Neutrophil (primary cell): ENCODE results near the gene HIVEP3.

Source experiments
- H3K27ac ChIP-seq: fragments of 200-600 bp; sonication (generic); 2 replicates; pipeline ENCODE4 v1.5.1; 2016; ENCODE audit warnings: mild to moderate bottlenecking, moderate library complexity
- H3K27me3 ChIP-seq: fragments of 200-600 bp; sonication (generic); 2 replicates; pipeline ENCODE4 v1.6.0; 2016; ENCODE audit warnings: mild to moderate bottlenecking
- H3K36me3 ChIP-seq: fragments of 200-600 bp; sonication (generic); 2 replicates; pipeline ENCODE4 v1.5.1; 2017
- H3K4me1 ChIP-seq, 2 experiments: fragments of 200-600 bp in 1 of 2; sonication (generic) in 1 of 2; 1 replicate in 1 of 2; 2 replicates in 1 of 2; pipeline versions ENCODE4 v1.5.1 to v1.6.1; 2013 to 2016; ENCODE audit warnings: low read depth in 1 of 2, low read length in 1 of 2, mild to moderate bottlenecking in 1 of 2, moderate library complexity in 1 of 2; ENCODE audit not compliant: control insufficient read depth in 1 of 2, insufficient read depth in 1 of 2
- H3K4me3 ChIP-seq, 2 experiments: fragments of 200-600 bp in 1 of 2; sonication (generic) in 1 of 2; 1 replicate in 1 of 2; 2 replicates in 1 of 2; pipeline ENCODE4 v1.5.1; 2013 to 2016; ENCODE audit warnings: low read depth in 1 of 2, low read length in 1 of 2, mild to moderate bottlenecking in 1 of 2, moderate library complexity in 1 of 2
- H3K9me3 ChIP-seq: fragments of 200-600 bp; sonication (generic); 2 replicates; pipeline ENCODE4 v1.5.1; 2016
- TF ChIP-seq, protein P1 (sequence below): fragments of 200-600 bp; sonication (generic); IDR thresholded peaks from 2 replicates; pipeline ENCODE4 v1.5.1; 2016; ENCODE audit warnings: antibody characterized with exemption

Gene HIVEP3

DNA sequence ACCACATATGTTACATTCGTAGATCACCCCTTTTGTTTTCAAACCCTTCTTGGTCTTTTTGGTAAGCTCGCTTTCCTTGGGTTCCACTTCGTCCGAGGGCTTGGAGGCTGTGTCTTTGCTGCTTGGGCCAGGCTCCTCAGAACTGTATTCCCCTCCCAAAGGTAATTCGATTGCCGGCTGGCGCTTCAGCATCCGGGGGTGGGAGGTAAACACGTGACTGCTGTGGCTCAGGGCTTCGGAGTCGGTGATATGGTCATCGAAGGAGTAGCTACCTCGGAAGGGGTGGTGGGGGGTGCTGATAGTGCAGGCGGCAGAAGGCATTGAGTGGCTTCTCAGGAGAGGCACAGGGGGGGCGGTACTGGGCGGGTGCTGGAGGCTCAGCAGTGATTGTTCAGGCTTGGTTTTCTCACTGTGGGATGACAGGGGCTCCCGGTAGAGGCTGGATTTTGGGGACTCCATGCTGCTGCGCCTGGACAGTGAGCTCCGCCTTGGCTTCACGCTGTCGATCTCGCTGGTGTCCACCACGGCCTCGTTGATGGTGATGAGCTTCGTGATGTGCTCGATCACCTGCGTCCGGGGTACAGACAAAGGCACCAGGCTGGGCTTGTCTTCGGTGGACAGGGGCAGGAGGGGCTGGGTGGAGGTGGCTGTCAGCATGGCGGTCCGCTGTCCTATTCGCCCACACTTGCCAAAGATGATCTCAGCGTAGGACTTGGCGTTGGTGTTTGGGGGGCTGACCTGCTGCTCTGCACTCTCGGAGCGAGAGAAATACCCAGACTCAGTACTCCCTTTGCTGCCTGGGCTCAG is 335.7 kb downstream of the HIVEP3 start:
- H3K36me3 ChIP-seq = no peaks in the 10 kb centered on the region
- TF ChIP-seq, protein P1, sequence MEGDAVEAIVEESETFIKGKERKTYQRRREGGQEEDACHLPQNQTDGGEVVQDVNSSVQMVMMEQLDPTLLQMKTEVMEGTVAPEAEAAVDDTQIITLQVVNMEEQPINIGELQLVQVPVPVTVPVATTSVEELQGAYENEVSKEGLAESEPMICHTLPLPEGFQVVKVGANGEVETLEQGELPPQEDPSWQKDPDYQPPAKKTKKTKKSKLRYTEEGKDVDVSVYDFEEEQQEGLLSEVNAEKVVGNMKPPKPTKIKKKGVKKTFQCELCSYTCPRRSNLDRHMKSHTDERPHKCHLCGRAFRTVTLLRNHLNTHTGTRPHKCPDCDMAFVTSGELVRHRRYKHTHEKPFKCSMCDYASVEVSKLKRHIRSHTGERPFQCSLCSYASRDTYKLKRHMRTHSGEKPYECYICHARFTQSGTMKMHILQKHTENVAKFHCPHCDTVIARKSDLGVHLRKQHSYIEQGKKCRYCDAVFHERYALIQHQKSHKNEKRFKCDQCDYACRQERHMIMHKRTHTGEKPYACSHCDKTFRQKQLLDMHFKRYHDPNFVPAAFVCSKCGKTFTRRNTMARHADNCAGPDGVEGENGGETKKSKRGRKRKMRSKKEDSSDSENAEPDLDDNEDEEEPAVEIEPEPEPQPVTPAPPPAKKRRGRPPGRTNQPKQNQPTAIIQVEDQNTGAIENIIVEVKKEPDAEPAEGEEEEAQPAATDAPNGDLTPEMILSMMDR = no peak
- no peaks in the 10 kb centered on the region for H3K27me3 ChIP-seq
- H3K4me3 ChIP-seq = no peak overlapping the region
- no peak overlapping the region for H3K27ac ChIP-seq
- peaks cover 8% of the 10 kb centered on the region in 2 experiments for H3K4me1 ChIP-seq
- H3K9me3 ChIP-seq = no peaks in the 10 kb centered on the region

DNA sequence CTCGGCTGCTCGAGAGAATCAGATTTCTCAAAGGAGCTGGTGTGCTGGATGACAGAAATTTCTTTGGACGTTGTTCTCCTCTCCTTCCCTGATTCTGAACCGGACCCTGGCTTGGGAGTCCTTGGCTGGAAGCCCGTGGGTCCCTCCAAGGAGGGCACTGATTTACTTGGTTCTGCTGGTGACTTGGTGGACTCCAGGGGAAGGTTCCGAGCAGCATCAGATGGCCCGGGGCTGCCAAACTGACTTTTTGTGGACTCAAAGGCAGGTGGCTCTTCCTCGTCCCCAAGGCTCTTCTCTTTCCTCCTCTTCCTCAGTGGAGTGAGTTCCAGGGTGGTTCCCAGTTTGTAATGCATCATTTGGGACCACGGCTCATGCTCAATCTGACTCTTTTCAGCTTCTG is 336.4 kb downstream of the HIVEP3 start:
- TF ChIP-seq, protein P1 = no peak
- H3K4me1 ChIP-seq = peaks cover 8% of the 10 kb centered on the region in 2 experiments
- H3K27ac ChIP-seq = no peak overlapping the region
- no peaks in the 10 kb centered on the region for H3K9me3 ChIP-seq
- no peak overlapping the region for H3K4me3 ChIP-seq
- H3K36me3 ChIP-seq = no peaks in the 10 kb centered on the region
- no peaks in the 10 kb centered on the region for H3K27me3 ChIP-seq

DNA sequence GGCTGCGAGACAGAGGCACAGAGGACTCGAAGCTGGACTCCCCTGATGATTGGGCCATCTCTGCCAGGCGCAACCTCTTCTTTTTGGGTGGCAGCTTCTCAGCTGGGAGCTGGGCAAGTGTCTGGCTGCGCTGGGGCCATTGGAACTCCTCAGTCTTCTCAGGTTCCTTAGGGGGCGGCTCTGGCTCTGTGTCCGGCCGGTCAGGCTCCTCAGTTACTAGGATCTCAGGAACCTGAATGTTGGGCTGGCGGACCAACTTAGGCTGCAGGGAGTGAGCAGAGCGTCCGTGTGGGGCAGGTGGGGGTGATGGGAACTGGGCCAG is 336.8 kb downstream of the HIVEP3 start:
- Histone ChIP-seq H3K4me3 (no peak overlapping the region), H3K27me3 (no peaks in the 10 kb centered on the region), H3K27ac (no peak overlapping the region), H3K4me1 (peaks cover 8% of the 10 kb centered on the region in 2 experiments), H3K9me3 (no peaks in the 10 kb centered on the region), H3K36me3 (no peaks in the 10 kb centered on the region)
- TF ChIP-seq, protein P1 = no peak

DNA sequence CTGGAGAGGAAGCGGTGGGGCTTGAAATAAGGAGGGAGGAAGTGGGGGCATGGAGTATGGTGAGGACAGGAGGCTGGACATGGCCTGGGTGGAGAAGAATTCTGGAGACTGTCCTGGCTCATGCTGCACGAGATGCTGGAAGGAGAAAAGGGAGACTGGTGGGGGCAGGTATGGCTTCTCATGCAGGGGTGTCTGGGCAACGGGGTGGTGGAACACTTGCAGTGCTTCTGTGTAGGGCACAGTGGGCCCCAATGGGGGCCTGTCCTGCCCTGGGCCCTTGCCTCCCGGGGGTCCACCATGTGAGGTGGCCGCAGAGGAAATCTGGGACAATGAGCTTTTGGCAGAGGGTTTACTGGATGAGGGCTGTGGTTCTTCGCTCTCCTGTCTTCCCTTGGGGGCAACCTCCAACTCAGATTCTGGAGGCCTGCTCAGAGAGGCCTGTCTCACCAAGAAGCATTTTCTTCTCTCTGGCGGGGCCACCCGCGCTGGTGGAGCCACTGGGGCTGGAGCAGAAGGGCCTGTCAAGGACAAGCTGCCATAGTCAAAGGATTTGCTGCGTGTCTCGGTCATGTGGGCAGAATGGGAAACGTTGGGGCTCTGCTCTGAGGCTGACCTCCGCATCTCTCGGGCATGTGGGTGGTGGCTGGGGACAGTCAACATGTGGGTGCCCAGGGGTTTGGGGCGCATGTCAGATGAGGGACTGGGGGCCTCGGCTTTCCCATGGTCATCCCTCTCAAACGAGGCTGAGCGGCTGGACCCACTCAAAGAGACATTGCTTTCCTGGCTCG is 337.3 kb downstream of the HIVEP3 start:
- Histone ChIP-seq H3K4me1 (peaks cover 8% of the 10 kb centered on the region in 2 experiments), H3K27ac (no peak overlapping the region), H3K36me3 (no peaks in the 10 kb centered on the region), H3K9me3 (no peaks in the 10 kb centered on the region), H3K27me3 (no peaks in the 10 kb centered on the region), H3K4me3 (no peak overlapping the region)
- TF ChIP-seq, protein P1 = no peak

DNA sequence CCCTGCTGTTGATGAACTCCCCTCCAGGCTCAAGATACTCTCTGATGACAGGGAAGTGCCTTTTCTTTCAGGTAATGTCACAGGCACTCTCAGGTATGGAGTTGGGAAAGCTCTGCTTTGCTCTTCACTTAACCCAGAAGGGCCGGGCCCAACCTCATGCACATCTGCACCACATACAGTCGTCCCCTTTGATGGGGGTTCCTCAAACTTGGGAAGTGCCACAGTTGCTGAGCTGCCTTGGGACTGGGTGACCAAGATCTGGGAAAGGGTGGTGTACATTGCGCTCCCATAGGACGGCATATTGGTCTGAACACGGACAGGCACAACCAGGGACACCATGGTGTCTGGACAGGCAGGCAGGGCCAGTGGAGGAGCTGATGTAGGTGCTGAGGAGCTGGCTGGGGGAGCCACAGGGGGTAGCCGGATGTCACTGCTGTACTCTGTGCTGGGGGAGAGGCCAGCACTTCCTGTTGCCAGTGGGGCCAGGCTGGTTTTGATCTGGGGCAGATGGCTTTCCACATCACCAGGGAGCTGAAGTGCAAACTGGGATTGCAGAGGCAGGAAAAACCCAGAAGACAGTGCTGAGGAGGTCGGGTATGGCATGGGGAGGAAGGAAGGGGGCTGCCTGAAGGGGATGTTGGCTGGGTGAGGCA is 338.1 kb downstream of the HIVEP3 start:
- H3K36me3 ChIP-seq = no peaks in the 10 kb centered on the region
- no peak overlapping the region for H3K27ac ChIP-seq
- H3K9me3 ChIP-seq = no peaks in the 10 kb centered on the region
- no peaks in the 10 kb centered on the region for H3K27me3 ChIP-seq
- H3K4me1 ChIP-seq = peaks cover 8% of the 10 kb centered on the region in 2 experiments
- no peak overlapping the region for H3K4me3 ChIP-seq
- TF ChIP-seq, protein P1 = no peak
